GM21515 (cell line): ENCODE measurements around the gene NUP188.
"Not testable (repeated sequence)": the region's sequence is repeated elsewhere in the genome, so short reads cannot be mapped to it uniquely, and the experiment has no call there.

ENCODE experiments used
- ATAC-seq: cut with Tn5 transposase; IDR thresholded peaks from one replicate; pipeline ENCODE4 v1.9.1; 2021; ENCODE audit not compliant: unreplicated experiment

The NUP188 gene

GRCh38 chr9:128940946-128941755, 6.3 kb upstream of the NUP188 start:
- ATAC-seq = no peak

GRCh38 chr9:128943832-128944620, 3.5 kb upstream of the NUP188 start:
- no peak for ATAC-seq

DNA sequence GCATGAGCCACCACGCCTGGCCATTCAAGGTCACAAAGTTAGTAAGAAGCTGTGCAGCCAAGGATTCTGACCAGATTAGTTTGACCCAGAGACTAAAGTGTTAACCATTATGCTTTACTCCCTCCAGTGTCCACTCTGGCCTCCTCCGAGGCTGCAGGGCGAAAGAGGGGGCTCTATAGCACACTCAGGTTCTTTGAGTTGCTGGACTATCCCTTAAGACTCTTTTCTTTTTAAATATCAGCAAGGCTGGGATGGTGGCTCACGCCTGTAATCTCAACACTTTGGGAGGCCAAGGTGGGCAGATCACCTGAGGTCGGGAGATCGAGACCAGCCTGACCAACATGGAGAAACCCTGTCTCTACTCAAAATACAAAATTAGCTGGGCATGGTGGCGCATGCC, 2.5 kb upstream of the NUP188 start:
- not testable (repeated sequence) for ATAC-seq

DNA sequence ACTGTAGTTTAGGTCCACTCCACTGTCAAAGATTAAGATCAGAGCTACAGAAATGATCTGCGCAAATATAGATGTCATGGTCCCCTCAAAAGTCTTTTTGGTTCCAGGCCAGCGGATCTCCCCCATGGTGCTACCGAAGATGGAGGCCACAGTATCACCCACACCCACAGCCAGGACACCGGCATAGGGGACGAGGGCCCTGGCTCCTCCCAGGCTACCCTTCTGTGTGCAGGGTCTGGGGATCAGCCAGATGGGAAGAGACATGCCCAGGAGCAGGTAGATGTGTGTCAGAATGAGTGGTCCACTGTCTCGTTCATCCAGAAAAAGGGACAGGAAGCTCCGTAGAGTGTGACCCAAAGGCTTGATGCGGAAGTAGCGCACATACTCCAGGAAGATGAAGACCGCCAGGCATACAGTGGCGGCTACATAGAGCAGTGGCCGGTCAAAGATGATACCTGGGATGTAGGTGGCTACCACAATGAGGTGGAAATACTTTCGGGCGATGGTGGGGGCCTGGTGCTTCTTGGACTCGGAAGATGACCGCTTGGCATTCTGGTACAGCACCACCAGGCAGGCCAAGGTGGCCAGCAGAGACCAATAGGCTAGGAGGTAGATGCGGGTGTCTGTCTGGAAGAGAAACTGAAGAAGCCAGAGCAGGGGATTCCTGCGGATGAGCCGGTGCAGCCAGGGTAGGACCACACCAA, 1.5 kb upstream of the NUP188 start:
- ATAC-seq = no peak

GRCh38 chr9:128946571-128947276, 775 bp upstream of the NUP188 start:
- ATAC-seq = peak; percentile 23

GRCh38 chr9:128947277-128947526, 297 bp upstream of the NUP188 start:
- ATAC-seq = no peak

GRCh38 chr9:128961403-128961802, 13.9 kb downstream of the NUP188 start:
- not testable (repeated sequence) for ATAC-seq

GRCh38 chr9:128969491-128969890, 22.0 kb downstream of the NUP188 start:
- no peak for ATAC-seq

DNA sequence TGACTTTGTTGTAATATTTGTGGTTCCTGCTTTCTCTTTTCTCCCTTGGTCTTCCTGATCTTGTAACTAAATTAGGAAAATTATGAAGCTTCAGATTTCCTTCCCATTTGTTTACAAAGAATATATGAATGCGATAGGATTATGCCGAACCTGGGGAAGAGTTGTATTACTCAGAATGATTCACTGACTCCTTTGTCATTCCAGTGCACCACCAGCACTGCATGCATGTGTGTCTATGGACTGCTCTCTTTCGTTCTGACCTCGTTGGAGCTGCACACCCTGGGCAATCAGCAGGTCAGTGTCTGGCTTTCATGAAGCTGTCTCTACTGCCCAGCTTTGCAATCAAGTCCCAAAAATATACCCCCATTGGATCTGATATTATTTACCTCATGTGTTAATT, 25.5 kb downstream of the NUP188 start:
- no peak for ATAC-seq

GRCh38 chr9:128979111-128979510, 31.6 kb downstream of the NUP188 start:
- no peak for ATAC-seq

GRCh38 chr9:128983536-128983935, 36.0 kb downstream of the NUP188 start:
- no peak for ATAC-seq

GRCh38 chr9:128986671-128987070, 39.2 kb downstream of the NUP188 start:
- ATAC-seq = no peak

DNA sequence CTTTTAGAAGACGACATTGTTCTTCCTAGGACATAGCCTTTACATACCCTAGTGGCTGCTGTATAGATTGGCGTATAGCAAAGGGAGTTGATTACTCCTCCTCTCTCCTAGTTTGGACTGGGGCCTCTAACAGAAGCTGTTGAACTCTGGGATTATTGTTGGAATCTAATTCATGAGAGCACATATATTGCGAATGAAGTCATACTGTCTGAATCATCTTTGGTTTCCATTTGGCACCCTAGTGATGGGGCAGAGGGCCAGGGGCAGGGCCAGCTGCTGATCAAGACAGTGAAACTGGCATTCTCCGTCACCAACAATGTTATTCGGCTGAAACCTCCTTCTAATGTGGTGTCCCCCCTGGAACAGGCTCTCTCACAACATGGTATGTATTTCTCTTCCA, 40.3 kb downstream of the NUP188 start:
- no peak for ATAC-seq

- no peak for ATAC-seq
Observed at GRCh38 chr9:128992995-128993394, 45.5 kb downstream of the NUP188 start.

DNA sequence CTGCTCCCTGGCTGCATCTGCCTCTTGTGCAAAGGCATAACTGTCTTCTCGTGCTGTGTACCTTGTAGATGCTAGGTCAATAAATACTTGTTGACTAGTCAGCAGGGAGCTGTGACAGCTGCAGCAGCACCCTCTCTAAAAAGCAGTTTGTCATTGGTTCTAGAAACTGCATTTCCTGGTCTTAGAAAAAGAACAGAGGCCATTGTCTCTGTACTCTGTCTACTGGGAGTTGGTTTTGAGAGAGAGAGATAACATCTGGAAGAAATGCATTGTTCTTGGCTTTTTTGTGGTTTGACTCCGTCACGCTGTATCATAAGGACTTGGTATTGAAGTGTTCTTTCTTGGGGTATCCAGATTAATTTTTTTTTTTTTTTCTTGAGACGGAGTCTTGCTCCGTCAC, 48.3 kb downstream of the NUP188 start:
- no peak for ATAC-seq

GRCh38 chr9:128998462-128998861, 51.0 kb downstream of the NUP188 start:
- no peak for ATAC-seq

GRCh38 chr9:128999581-129000206, 52.2 kb downstream of the NUP188 start:
- no peak for ATAC-seq

DNA sequence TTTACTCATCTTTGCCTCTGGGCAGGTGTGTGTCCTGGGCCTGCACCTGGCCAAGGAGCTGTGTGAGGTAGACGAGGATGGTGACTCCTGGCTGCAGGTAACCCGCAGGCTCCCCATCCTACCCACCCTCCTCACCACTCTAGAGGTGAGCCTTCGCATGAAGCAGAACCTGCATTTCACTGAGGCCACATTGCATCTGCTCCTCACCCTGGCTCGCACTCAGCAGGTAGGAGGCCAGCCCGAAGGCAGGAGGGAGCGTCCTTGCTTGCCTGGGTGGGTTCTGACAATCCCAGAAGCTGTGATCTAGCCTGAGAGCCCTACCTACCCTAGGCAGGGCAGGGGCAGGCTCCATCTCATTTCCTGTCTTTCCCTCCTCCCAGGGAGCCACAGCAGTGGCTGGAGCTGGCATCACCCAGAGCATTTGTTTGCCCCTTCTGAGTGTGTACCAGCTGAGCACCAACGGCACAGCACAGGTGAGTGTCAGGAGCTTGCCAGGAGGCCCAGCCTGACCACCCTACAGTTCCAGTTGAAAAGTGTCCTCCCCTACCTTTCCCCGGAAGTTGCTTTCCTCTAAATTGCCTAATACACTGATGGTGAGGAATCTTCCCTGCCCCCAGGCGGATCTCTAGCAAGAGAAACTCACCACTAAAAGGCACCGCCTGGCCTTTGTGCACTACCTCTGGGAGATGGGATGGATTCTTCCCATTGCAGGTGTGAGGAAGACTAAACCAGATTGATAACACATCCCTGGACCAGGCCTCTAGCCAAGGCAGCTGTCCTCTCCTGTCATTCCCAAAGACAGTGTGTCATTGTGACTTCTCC, 54.2 kb downstream of the NUP188 start:
- no peak for ATAC-seq

GRCh38 chr9:129002992-129003391, 55.5 kb downstream of the NUP188 start:
- ATAC-seq = no peak

DNA sequence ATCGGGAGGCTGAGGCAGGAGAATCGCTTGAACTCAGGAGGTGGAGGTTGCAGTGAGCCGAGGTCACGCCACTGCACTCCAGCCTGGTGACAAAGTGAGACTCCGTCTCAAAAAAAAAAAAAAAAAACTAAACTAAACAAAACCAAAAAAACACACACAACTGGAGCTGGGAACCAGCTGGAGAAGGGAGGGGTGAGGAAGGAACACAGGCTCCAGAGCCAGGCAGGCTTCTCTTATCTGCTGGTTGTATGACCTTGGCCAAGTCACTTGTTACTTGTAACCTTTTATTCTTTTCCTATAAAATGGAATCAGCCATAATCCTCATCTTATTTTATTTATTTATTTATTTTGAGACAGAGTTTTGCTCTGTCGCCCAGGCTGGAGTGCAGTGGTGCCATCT, 56.7 kb downstream of the NUP188 start:
- not testable (repeated sequence) for ATAC-seq
